Measurements from ENCODE around the gene CRY1.

Gene CRY1

GRCh38 chr12:107122452-107122958 is 29.2 kb upstream of the CRY1 start:
- Histone ChIP-seq H3K9me3 (ENCODE audit: control insufficient read depth, low read length) (no peaks in the 10 kb centered on the region), H2AK5ac (ENCODE audit: low read length, severe bottlenecking) (no peak overlapping the region), H2BK120ac (ENCODE audit: low read depth, low read length) (no peak overlapping the region), H4K8ac (ENCODE audit: low read length) (no peak overlapping the region), H3K4ac (ENCODE audit: low read depth in 1 of 2, low read length in 2 of 2) (no peak overlapping the region), H3K18ac (ENCODE audit: low read depth in 1 of 2, low read length in 2 of 2) (no peak overlapping the region), H3K36me3 (ENCODE audit: control insufficient read depth in 1 of 2, insufficient read depth in 2 of 2, low read depth in 1 of 2, low read length in 2 of 2) (no peaks in the 10 kb centered on the region), H3K79me1 (replicated peaks; ENCODE audit: low read length, poor library complexity, severe bottlenecking) (no peaks in the 10 kb centered on the region), H3K4me3 (ENCODE audit: insufficient read depth in 1 of 2, low read depth in 1 of 2, low read length in 2 of 2) (no peak overlapping the region), H2BK12ac (ENCODE audit: low read length in 2 of 2) (no peak overlapping the region), H3K27ac (ENCODE audit: low read length, poor library complexity, severe bottlenecking) (no peak overlapping the region), H3K27me3 (ENCODE audit: control insufficient read depth in 1 of 2, insufficient read depth in 1 of 2, low read length in 2 of 2) (peaks cover 11 to 12% of the 10 kb centered on the region in 2 experiments), H2BK15ac (ENCODE audit: low read depth, poor library complexity, severe bottlenecking) (no peak overlapping the region), H3K9ac (ENCODE audit: low read length) (no peak overlapping the region), H2BK5ac (ENCODE audit: low read depth, low read length, poor library complexity, severe bottlenecking) (no peak overlapping the region), H3K23ac (ENCODE audit: low read length in 2 of 2) (no peak overlapping the region), H3K4me1 (ENCODE audit: control insufficient read depth, insufficient read depth, low read depth, low read length) (no peaks in the 10 kb centered on the region), H2AFZ (ENCODE audit: low read depth, low read length) (no peak overlapping the region), H3K14ac (ENCODE audit: low read length in 2 of 2) (no peak overlapping the region), H4K91ac (ENCODE audit: low read length) (no peak overlapping the region), H3K4me2 (ENCODE audit: low read length, poor library complexity, severe bottlenecking) (no peak overlapping the region)
- no peak for DNase-seq
- 6% methylated on average over 2 of the region's 3 CpGs for WGBS

GRCh38 chr12:107119091-107119490 is 25.7 kb upstream of the CRY1 start:
- no peak overlapping the region for H2BK12ac ChIP-seq (ENCODE audit: low read length in 2 of 2)
- H4K8ac ChIP-seq (ENCODE audit: low read length): no peak overlapping the region
- H4K91ac ChIP-seq (ENCODE audit: low read length): no peak overlapping the region
- H2BK15ac ChIP-seq (ENCODE audit: low read depth, poor library complexity, severe bottlenecking): no peak overlapping the region
- H2AK5ac ChIP-seq (ENCODE audit: low read length, severe bottlenecking): no peak overlapping the region
- H3K27ac ChIP-seq (ENCODE audit: low read length, poor library complexity, severe bottlenecking): no peak overlapping the region
- no peaks in the 10 kb centered on the region for H3K9me3 ChIP-seq (ENCODE audit: control insufficient read depth, low read length)
- no peak for DNase-seq
- no peaks in the 10 kb centered on the region for H3K79me1 ChIP-seq (replicated peaks; ENCODE audit: low read length, poor library complexity, severe bottlenecking)
- H3K14ac ChIP-seq (ENCODE audit: low read length in 2 of 2): no peak overlapping the region
- H3K23ac ChIP-seq (ENCODE audit: low read length in 2 of 2): no peak overlapping the region
- H3K4me2 ChIP-seq (ENCODE audit: low read length, poor library complexity, severe bottlenecking): no peak overlapping the region
- peaks cover 11 to 20% of the 10 kb centered on the region in 2 experiments for H3K27me3 ChIP-seq (ENCODE audit: control insufficient read depth in 1 of 2, insufficient read depth in 1 of 2, low read length in 2 of 2)
- H3K4me3 ChIP-seq (ENCODE audit: insufficient read depth in 1 of 2, low read depth in 1 of 2, low read length in 2 of 2): no peak overlapping the region
- H3K9ac ChIP-seq (ENCODE audit: low read length): no peak overlapping the region
- 100% methylated on average over 1 of the region's 3 CpGs for WGBS
- no peak overlapping the region for H2AFZ ChIP-seq (ENCODE audit: low read depth, low read length)
- H3K4me1 ChIP-seq (ENCODE audit: control insufficient read depth, insufficient read depth, low read depth, low read length): no peaks in the 10 kb centered on the region
- no peak overlapping the region for H2BK120ac ChIP-seq (ENCODE audit: low read depth, low read length)
- H3K36me3 ChIP-seq (ENCODE audit: control insufficient read depth in 1 of 2, insufficient read depth in 2 of 2, low read depth in 1 of 2, low read length in 2 of 2): no peaks in the 10 kb centered on the region
- H3K18ac ChIP-seq (ENCODE audit: low read depth in 1 of 2, low read length in 2 of 2): no peak overlapping the region
- H3K4ac ChIP-seq (ENCODE audit: low read depth in 1 of 2, low read length in 2 of 2): no peak overlapping the region
- no peak overlapping the region for H2BK5ac ChIP-seq (ENCODE audit: low read depth, low read length, poor library complexity, severe bottlenecking)

- Histone ChIP-seq H3K9ac (ENCODE audit: low read length) (no peak overlapping the region), H3K27ac (ENCODE audit: low read length, poor library complexity, severe bottlenecking) (no peak overlapping the region), H3K4me1 (ENCODE audit: control insufficient read depth, insufficient read depth, low read depth, low read length) (no peaks in the 10 kb centered on the region), H3K36me3 (ENCODE audit: control insufficient read depth in 1 of 2, insufficient read depth in 2 of 2, low read depth in 1 of 2, low read length in 2 of 2) (no peaks in the 10 kb centered on the region), H2BK120ac (ENCODE audit: low read depth, low read length) (no peak overlapping the region), H3K79me1 (replicated peaks; ENCODE audit: low read length, poor library complexity, severe bottlenecking) (no peaks in the 10 kb centered on the region), H3K27me3 (ENCODE audit: control insufficient read depth in 1 of 2, insufficient read depth in 1 of 2, low read length in 2 of 2) (peaks cover 11 to 20% of the 10 kb centered on the region in 2 experiments), H3K4me2 (ENCODE audit: low read length, poor library complexity, severe bottlenecking) (no peak overlapping the region), H2BK5ac (ENCODE audit: low read depth, low read length, poor library complexity, severe bottlenecking) (no peak overlapping the region), H2BK15ac (ENCODE audit: low read depth, poor library complexity, severe bottlenecking) (no peak overlapping the region), H2AFZ (ENCODE audit: low read depth, low read length) (no peak overlapping the region), H3K18ac (ENCODE audit: low read depth in 1 of 2, low read length in 2 of 2) (no peak overlapping the region), H3K4me3 (ENCODE audit: insufficient read depth in 1 of 2, low read depth in 1 of 2, low read length in 2 of 2) (no peak overlapping the region), H3K14ac (ENCODE audit: low read length in 2 of 2) (no peak overlapping the region), H3K9me3 (ENCODE audit: control insufficient read depth, low read length) (no peaks in the 10 kb centered on the region), H2BK12ac (ENCODE audit: low read length in 2 of 2) (no peak overlapping the region), H3K23ac (ENCODE audit: low read length in 2 of 2) (no peak overlapping the region), H3K4ac (ENCODE audit: low read depth in 1 of 2, low read length in 2 of 2) (no peak overlapping the region), H4K8ac (ENCODE audit: low read length) (no peak overlapping the region), H4K91ac (ENCODE audit: low read length) (no peak overlapping the region), H2AK5ac (ENCODE audit: low read length, severe bottlenecking) (no peak overlapping the region)
- 82% methylated on average over 4 of the region's 4 CpGs for WGBS
- no peak for DNase-seq
These were observed 25.3 kb upstream of the CRY1 start for GRCh38 chr12:107118624-107119023.

- DNase-seq: no peak
These were observed 21.8 kb upstream of the CRY1 start for GRCh38 chr12:107115119-107115518.

More at GRCh38 chr12:107115119-107115518, 21.8 kb upstream of the CRY1 start:
- H3K4ac ChIP-seq (ENCODE audit: low read depth in 1 of 2, low read length in 2 of 2): no peak overlapping the region
- H4K91ac ChIP-seq (ENCODE audit: low read length): no peak overlapping the region
- no peak overlapping the region for H2BK5ac ChIP-seq (ENCODE audit: low read depth, low read length, poor library complexity, severe bottlenecking)
- no peak overlapping the region for H2BK12ac ChIP-seq (ENCODE audit: low read length in 2 of 2)
- no peaks in the 10 kb centered on the region for H3K36me3 ChIP-seq (ENCODE audit: control insufficient read depth in 1 of 2, insufficient read depth in 2 of 2, low read depth in 1 of 2, low read length in 2 of 2)
- H3K79me1 ChIP-seq (replicated peaks; ENCODE audit: low read length, poor library complexity, severe bottlenecking): no peaks in the 10 kb centered on the region
- no peak overlapping the region for H3K18ac ChIP-seq (ENCODE audit: low read depth in 1 of 2, low read length in 2 of 2)
- H2AK5ac ChIP-seq (ENCODE audit: low read length, severe bottlenecking): no peak overlapping the region
- no peak overlapping the region for H3K14ac ChIP-seq (ENCODE audit: low read length in 2 of 2)
- peaks cover 3 to 12% of the 10 kb centered on the region in 2 experiments for H3K27me3 ChIP-seq (ENCODE audit: control insufficient read depth in 1 of 2, insufficient read depth in 1 of 2, low read length in 2 of 2)
- H2AFZ ChIP-seq (ENCODE audit: low read depth, low read length): no peak overlapping the region
- H3K23ac ChIP-seq (ENCODE audit: low read length in 2 of 2): no peak overlapping the region
- no peak overlapping the region for H2BK15ac ChIP-seq (ENCODE audit: low read depth, poor library complexity, severe bottlenecking)
- H3K4me3 ChIP-seq (ENCODE audit: insufficient read depth in 1 of 2, low read depth in 1 of 2, low read length in 2 of 2): no peak overlapping the region
- no peak overlapping the region for H3K27ac ChIP-seq (ENCODE audit: low read length, poor library complexity, severe bottlenecking)
- H3K9ac ChIP-seq (ENCODE audit: low read length): no peak overlapping the region
- H3K4me2 ChIP-seq (ENCODE audit: low read length, poor library complexity, severe bottlenecking): no peak overlapping the region
- H3K9me3 ChIP-seq (ENCODE audit: control insufficient read depth, low read length): no peaks in the 10 kb centered on the region
- no peak overlapping the region for H2BK120ac ChIP-seq (ENCODE audit: low read depth, low read length)
- WGBS: 97% methylated on average over 2 of the region's 2 CpGs
- no peak overlapping the region for H4K8ac ChIP-seq (ENCODE audit: low read length)
- H3K4me1 ChIP-seq (ENCODE audit: control insufficient read depth, insufficient read depth, low read depth, low read length): no peaks in the 10 kb centered on the region
